ENCODE data around the gene RBMS3. TPM values are rescaled to one million over a fixed set of nuclear protein-coding genes. Genes with fewer than 3 reads are reported as not detected.
A peak's percentile ranks its signal among the peaks of the same experiment; 100 is the strongest.
"Not testable (repeated sequence)": the region's sequence is repeated elsewhere in the genome, so short reads cannot be mapped to it uniquely, and the experiment has no call there.

The RBMS3 gene
- total RNA-seq, 1 donor from 2014 or later = 49.0 TPM

DNA sequence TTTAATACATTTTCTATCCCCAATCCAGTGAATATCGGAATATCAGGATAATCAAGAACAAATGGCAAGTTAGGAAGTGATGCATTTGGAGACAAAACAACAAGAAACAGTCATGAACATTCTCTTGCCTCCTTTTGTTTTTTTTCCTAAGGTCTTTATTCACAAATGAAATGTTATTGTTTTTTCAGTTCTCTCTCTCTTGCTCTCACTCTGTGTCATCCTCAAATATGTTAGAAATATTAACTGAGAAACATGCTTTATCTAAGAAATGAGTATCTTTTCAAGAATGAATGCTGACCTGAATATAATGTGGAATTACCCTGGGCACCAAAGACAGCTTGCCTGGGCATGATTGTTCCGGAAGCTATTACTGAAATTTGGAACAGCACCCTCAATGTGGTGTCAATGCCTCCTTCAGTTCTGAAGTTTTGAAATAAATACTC, 51.3 kb downstream of the RBMS3 start:
- intact Hi-C loops (cut with DNase I) = no loop called here
- no peak for DNase-seq (ENCODE audit: low spot score)

- no peak for DNase-seq (ENCODE audit: low spot score)
- intact Hi-C loops (cut with DNase I) = no loop called here
These were observed 52.7 kb downstream of the RBMS3 start for GRCh38 chr3:29333576-29333975.

DNA sequence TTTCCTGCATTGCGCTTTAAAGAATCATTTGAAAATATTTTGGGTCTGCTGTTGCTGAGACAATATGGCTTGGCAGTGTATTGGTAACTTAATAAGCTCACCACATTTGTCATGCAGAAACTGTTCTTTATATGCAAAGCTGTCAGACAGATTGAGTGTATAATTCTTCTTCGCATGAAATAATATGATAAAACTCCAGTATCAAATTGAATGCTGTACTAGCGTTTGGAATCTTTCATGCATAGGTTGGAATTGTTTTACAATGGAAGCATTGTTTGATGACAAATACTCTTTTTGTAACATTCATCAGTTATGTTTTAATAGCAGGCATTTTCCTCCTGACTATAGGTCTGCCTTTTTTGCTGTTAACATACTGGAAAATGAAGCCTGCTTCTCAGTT, 53.8 kb downstream of the RBMS3 start:
- DNase-seq (ENCODE audit: low spot score) = no peak
- intact Hi-C loops (cut with DNase I) = no loop called here

DNA sequence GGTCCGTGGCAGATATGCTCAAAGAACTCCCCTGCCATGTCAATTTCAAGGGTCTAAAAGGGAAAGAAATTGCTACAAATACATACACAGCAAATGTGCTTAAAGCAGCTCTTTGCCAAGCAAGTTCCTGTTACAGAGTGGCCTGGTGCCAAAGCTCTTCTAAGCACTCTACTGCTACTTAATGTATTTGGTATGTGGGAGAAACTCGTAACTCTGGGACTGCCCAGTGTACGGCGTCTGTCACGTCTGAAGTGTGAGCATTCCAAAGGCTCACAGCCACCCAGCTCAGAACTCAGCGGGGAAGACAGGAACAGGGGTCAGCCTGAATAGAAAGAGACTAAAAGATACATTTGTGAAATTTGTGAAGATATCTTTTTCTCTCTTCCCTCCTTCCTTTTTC, 54.6 kb downstream of the RBMS3 start:
- DNase-seq (ENCODE audit: low spot score) = peak; percentile 84

GRCh38 chr3:29335943-29336342, 55.1 kb downstream of the RBMS3 start:
- DNase-seq (ENCODE audit: low spot score) = no peak
- intact Hi-C loops (cut with DNase I) = no loop called here

More for the DNA sequence above, 54.6 kb downstream of the RBMS3 start:
- intact Hi-C loops (cut with DNase I) = no loop called here

GRCh38 chr3:29337565-29337964, 56.7 kb downstream of the RBMS3 start:
- no peak for DNase-seq (ENCODE audit: low spot score)
- intact Hi-C loops (cut with DNase I) = no loop called here

- intact Hi-C loops (cut with DNase I) = no loop called here
- no peak for DNase-seq (ENCODE audit: low spot score)
These were observed 57.5 kb downstream of the RBMS3 start for GRCh38 chr3:29338377-29338776.

- intact Hi-C loops (cut with DNase I) = no loop called here
- no peak for DNase-seq (ENCODE audit: low spot score)
These were observed 58.4 kb downstream of the RBMS3 start for GRCh38 chr3:29339016-29339833.

GRCh38 chr3:29344154-29344553, 63.3 kb downstream of the RBMS3 start:
- intact Hi-C loops (cut with DNase I) = no loop called here
- DNase-seq (ENCODE audit: low spot score) = no peak

GRCh38 chr3:29344935-29345334, 64.1 kb downstream of the RBMS3 start:
- intact Hi-C loops (cut with DNase I) = no loop called here
- DNase-seq (ENCODE audit: low spot score) = no peak

- intact Hi-C loops (cut with DNase I) = no loop called here
- no peak for DNase-seq (ENCODE audit: low spot score)
These were observed 64.8 kb downstream of the RBMS3 start for GRCh38 chr3:29345516-29346300.

GRCh38 chr3:29346828-29347227, 66.0 kb downstream of the RBMS3 start:
- DNase-seq (ENCODE audit: low spot score) = no peak
- intact Hi-C loops (cut with DNase I) = no loop called here

DNA sequence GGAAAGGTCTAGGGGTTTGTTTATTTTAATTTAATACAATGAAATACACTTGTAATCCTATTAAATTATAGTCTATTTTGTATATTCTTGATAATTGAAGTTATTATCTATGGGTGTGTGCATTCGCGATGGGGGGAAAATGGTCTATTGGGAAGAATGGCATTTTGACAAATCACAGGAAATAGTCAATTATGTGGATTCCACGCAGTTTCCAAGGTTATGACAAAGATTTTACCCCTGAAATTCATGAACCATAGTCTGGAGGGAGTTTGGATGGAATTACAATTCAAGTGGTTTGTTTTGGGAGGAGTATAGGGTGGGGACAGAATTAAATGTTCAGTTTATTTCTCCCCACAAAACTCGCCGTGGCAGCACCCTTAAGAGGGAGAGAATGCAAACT, 66.5 kb downstream of the RBMS3 start:
- no peak for DNase-seq (ENCODE audit: low spot score)
- intact Hi-C loops (cut with DNase I) = no loop called here

DNA sequence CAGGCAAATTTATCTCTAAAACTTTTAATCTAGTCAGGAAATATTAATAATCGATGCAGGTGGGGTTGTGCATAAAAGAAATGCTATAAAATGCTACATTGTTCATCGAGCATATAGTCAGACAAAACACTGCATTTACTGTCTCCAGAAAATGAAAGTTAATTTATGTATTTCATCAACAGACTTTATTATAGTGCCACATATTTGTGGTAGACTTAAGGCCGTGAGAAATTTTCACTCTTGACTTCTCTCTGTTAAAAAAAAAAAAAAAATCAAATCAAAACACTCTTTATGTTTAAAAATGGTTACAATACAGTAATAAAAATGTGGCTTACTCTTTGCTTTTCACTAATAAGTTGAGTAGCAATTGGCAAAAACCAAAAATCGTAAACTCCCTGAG, 67.4 kb downstream of the RBMS3 start:
- intact Hi-C loops (cut with DNase I) = no loop called here

GRCh38 chr3:29349049-29349448, 68.2 kb downstream of the RBMS3 start:
- DNase-seq (ENCODE audit: low spot score) = no peak
- intact Hi-C loops (cut with DNase I) = no loop called here

More for the DNA sequence above, 67.4 kb downstream of the RBMS3 start:
- DNase-seq (ENCODE audit: low spot score) = no peak

DNA sequence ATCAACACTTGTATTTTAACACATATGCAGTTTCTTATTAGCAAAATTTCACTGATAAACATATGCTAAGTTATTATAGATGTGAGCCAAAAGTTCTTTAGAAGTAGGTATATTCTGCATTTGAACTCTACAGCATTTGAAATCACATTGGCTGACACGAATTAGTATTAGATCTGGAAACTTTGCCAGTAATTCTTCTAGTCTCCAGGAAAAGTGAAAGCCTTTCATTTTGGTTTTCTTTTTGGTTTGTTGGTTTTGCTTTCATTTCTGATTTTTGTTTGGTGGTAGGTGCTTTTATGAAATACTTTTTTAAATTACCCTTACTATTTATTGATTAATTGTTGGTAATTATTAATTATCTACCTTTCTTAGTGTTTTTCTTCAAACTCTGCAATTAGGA, 72.9 kb downstream of the RBMS3 start:
- intact Hi-C loops (cut with DNase I) = no loop called here
- DNase-seq (ENCODE audit: low spot score) = no peak

DNA sequence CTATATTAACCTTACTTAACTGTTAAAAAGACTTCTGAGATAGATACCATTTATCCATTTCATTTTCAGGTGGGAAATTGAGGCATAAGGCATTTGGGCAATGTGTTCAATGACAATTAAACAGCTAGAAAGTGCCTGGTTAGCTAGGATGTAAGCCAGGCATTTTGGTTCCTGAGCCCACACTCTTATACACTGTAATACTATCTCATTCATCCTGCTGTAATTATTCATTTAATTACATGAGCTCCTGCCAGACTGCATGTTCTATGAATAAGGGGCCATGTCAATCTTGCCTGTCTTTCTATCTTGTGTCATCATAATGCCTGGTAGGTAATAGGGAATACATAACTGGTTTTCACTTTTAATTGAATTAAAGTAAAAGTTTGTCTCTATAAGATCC, 74.0 kb downstream of the RBMS3 start:
- no peak for DNase-seq (ENCODE audit: low spot score)
- intact Hi-C loops (cut with DNase I) = no loop called here

DNA sequence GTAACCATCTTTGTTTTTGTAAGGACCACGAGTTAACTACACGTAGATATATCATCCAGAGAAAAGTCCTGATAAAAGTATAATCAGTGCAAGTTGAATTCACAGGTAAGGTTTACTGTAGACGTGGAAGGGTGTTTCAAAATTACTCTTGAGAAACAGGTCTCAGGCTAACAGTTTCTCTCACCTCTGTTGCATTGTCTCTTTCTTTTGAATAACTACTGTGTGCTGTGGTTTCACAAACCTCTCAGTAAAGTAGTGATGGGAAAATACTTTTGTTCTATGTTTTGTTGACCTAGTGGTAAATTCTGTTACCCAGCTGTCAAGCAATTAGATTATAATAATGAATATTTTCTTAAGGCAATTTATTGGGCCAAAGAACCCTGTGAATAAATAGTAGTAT, 75.2 kb downstream of the RBMS3 start:
- DNase-seq (ENCODE audit: low spot score) = no peak
- intact Hi-C loops (cut with DNase I) = no loop called here

DNA sequence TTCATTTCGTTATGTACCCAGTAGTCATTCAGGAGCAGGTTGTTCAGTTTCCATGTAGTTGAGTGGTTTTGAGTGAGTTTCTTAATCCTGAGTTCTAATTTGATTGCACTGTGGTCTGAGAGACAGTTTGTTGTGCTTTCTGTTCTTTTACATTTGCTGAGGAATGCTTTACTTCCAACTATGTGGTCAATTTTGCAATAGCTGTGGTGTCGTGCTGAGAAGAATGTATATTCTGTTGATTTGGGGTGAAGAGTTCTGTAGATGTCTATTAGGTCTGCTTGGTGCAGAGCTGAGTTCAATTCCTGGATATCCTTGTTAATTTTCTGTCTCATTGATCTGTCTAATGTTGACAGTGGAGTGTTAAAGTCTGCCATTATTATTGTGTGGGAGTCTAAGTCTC, 79.4 kb downstream of the RBMS3 start:
- DNase-seq (ENCODE audit: low spot score); intact Hi-C loops (cut with DNase I): not testable (repeated sequence)

- DNase-seq (ENCODE audit: low spot score) = no peak
- intact Hi-C loops (cut with DNase I) = no loop called here
These were observed 82.2 kb downstream of the RBMS3 start for GRCh38 chr3:29363110-29363509.

GRCh38 chr3:29370021-29370420, 89.2 kb downstream of the RBMS3 start:
- DNase-seq (ENCODE audit: low spot score) = no peak
- intact Hi-C loops (cut with DNase I) = no loop called here
